ENCODE data around the gene CNOT6.

The CNOT6 gene

GRCh38 chr5:180611140-180611850, 117.1 kb downstream of the CNOT6 start (continued):
- TF ChIP-seq PATZ1 (CRISPR knock-in tag; IDR thresholded peaks at IDR 0.05; ENCODE audit: borderline replicate concordance) = no peak
- no peak for TF ChIP-seq PPARA (CRISPR knock-in tag; IDR thresholded peaks at IDR 0.05; ENCODE audit: borderline replicate concordance)
- no peak for TF ChIP-seq ZFP30 (CRISPR knock-in tag; IDR thresholded peaks at IDR 0.05)

- no peak for ATAC-seq
- TF ChIP-seq PPARA (CRISPR knock-in tag; IDR thresholded peaks at IDR 0.05; ENCODE audit: borderline replicate concordance) (no peak), ZNF8 (CRISPR knock-in tag; IDR thresholded peaks at IDR 0.05) (no peak), ESRRG (CRISPR knock-in tag; IDR thresholded peaks at IDR 0.05) (no peak), ISL1 (CRISPR knock-in tag; IDR thresholded peaks at IDR 0.05) (no peak)
Observed at GRCh38 chr5:180612683-180613082, 118.5 kb downstream of the CNOT6 start.

GRCh38 chr5:180613188-180613813, 119.1 kb downstream of the CNOT6 start:
- ATAC-seq = no peak
- TF ChIP-seq ZNF565 (CRISPR knock-in tag; conservative IDR thresholded peaks at IDR 0.05; ENCODE audit: low read depth) (no peak), SNAI2 (CRISPR knock-in tag; IDR thresholded peaks at IDR 0.05) (no peak), PPARA (CRISPR knock-in tag; IDR thresholded peaks at IDR 0.05; ENCODE audit: borderline replicate concordance) (no peak), TOX (CRISPR knock-in tag; IDR thresholded peaks at IDR 0.05; ENCODE audit: borderline replicate concordance) (no peak), GLIS3 (CRISPR knock-in tag; IDR thresholded peaks at IDR 0.05) (no peak), TSHZ2 (CRISPR knock-in tag; IDR thresholded peaks at IDR 0.05) (no peak), TCF4 (CRISPR knock-in tag; IDR thresholded peaks at IDR 0.05; ENCODE audit: borderline replicate concordance) (no peak), ZFP3 (CRISPR knock-in tag; IDR thresholded peaks at IDR 0.05) (no peak), RARB (CRISPR knock-in tag; IDR thresholded peaks at IDR 0.05) (no peak), ARNTL (CRISPR knock-in tag; IDR thresholded peaks at IDR 0.05; ENCODE audit: borderline replicate concordance, low read depth) (no peak), PATZ1 (CRISPR knock-in tag; IDR thresholded peaks at IDR 0.05; ENCODE audit: borderline replicate concordance) (no peak), BACH2 (CRISPR knock-in tag; IDR thresholded peaks at IDR 0.05; ENCODE audit: borderline replicate concordance) (no peak), ZNF8 (CRISPR knock-in tag; IDR thresholded peaks at IDR 0.05) (no peak), ZC3H10 (CRISPR knock-in tag; IDR thresholded peaks at IDR 0.05) (no peak), POU6F1 (CRISPR knock-in tag; IDR thresholded peaks at IDR 0.05; ENCODE audit: borderline replicate concordance, low read depth) (no peak)

- no peak for ATAC-seq
- TF ChIP-seq PPARA (CRISPR knock-in tag; IDR thresholded peaks at IDR 0.05; ENCODE audit: borderline replicate concordance) (no peak), ZFP3 (CRISPR knock-in tag; IDR thresholded peaks at IDR 0.05) (no peak), ZC3H10 (CRISPR knock-in tag; IDR thresholded peaks at IDR 0.05) (no peak), CSRNP3 (CRISPR knock-in tag; IDR thresholded peaks at IDR 0.05) (no peak), TSHZ2 (CRISPR knock-in tag; IDR thresholded peaks at IDR 0.05) (no peak), ZNF70 (CRISPR knock-in tag; IDR thresholded peaks at IDR 0.05) (no peak), ESRRG (CRISPR knock-in tag; IDR thresholded peaks at IDR 0.05) (no peak), TOX (CRISPR knock-in tag; IDR thresholded peaks at IDR 0.05; ENCODE audit: borderline replicate concordance) (no peak), ARNTL (CRISPR knock-in tag; IDR thresholded peaks at IDR 0.05; ENCODE audit: borderline replicate concordance, low read depth) (no peak), TCF4 (CRISPR knock-in tag; IDR thresholded peaks at IDR 0.05; ENCODE audit: borderline replicate concordance) (no peak)
Observed at GRCh38 chr5:180613814-180614188, 119.6 kb downstream of the CNOT6 start.
